Measurements from ENCODE around the gene ERF.

GRCh38 chr19:42241279-42241678 lies 13.6 kb downstream of the ERF start:
- TF ChIP-seq CTCF (IDR thresholded peaks at IDR 0.05; ENCODE audit: low read depth, low read length) (no peak), POLR2A (IDR thresholded peaks at IDR 0.05; ENCODE audit: extremely low read depth, insufficient read length) (no peak), MYC (IDR thresholded peaks at IDR 0.05; ENCODE audit: low read depth, low read length) (no peak), MAX (IDR thresholded peaks at IDR 0.05; ENCODE audit: low read depth, low read length) (no peak)
